Epithelial cell of esophagus (primary cell): ENCODE data around the gene TCERG1L.
"Not testable (repeated sequence)": the region's sequence is repeated elsewhere in the genome, so short reads cannot be mapped to it uniquely, and the experiment has no call there.

Experiments
- DNase-seq: peaks from one replicate; pipeline ENCODE4 v3.0.0; 2010; ENCODE audit warnings: low read depth
- H3K4me3 ChIP-seq: 2 replicates; pipeline ENCODE4 v1.5.1; 2011; ENCODE audit warnings: mild to moderate bottlenecking, low read length, control low read depth
- TF ChIP-seq, protein P1 (sequence below): IDR thresholded peaks from 2 replicates; pipeline ENCODE4 v1.5.1; 2011; ENCODE audit warnings: low read depth, mild to moderate bottlenecking, low read length, control low read depth, inconsistent platforms; ENCODE audit not compliant: insufficient read depth; ENCODE audit errors: missing control alignments

TCERG1L gene

DNA sequence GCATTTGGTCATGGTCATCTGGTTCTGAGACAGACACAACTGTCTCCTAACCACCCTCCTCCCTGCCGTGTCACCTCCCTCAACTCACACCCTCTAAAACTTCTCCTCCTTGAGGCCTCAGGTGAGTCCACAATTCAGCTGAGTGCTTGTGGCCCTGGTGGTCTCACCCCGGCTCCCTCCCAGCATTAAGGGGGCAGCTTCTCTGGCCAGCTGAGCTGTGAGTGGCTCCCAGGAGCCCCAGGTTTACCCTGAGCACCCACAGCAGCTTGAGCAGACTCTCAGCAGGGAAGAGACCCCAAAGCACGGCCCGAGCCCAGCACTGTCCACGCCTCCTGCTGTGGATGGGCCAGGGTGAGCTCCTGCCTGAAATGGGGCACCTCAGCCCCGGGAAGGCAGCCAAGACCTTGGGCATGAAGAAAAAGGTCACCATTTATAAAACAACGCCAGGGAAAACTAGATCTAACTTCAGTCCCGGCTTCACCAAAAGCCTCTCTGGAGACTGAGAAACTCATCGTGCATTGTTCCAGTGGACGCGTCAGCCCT is 201.2 kb downstream of the TCERG1L start:
- DNase-seq: no peak
- TF ChIP-seq, protein P1, sequence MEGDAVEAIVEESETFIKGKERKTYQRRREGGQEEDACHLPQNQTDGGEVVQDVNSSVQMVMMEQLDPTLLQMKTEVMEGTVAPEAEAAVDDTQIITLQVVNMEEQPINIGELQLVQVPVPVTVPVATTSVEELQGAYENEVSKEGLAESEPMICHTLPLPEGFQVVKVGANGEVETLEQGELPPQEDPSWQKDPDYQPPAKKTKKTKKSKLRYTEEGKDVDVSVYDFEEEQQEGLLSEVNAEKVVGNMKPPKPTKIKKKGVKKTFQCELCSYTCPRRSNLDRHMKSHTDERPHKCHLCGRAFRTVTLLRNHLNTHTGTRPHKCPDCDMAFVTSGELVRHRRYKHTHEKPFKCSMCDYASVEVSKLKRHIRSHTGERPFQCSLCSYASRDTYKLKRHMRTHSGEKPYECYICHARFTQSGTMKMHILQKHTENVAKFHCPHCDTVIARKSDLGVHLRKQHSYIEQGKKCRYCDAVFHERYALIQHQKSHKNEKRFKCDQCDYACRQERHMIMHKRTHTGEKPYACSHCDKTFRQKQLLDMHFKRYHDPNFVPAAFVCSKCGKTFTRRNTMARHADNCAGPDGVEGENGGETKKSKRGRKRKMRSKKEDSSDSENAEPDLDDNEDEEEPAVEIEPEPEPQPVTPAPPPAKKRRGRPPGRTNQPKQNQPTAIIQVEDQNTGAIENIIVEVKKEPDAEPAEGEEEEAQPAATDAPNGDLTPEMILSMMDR: no peak
- no peak overlapping the region for H3K4me3 ChIP-seq

DNA sequence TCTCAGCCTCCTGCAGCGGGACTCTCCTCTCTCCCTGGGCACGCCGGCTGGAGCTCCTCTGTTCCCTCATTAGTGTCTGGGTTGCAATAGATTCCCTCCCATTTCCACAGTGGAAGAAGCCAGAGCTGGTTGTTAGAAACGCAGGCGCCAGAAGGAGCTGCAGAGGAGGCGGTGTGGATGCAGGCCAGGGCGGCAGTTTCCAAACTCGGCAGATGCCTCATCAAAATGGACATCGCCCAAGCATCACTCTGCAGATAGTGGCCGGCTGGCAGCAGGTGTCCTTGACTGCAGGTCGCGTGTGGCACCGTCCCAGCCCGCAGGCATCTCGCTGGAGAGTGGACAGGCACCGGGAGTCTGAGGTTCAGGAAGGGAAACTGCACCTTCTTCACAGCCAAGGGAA is 201.8 kb downstream of the TCERG1L start:
- DNase-seq: no peak
- TF ChIP-seq, protein P1: no peak
- H3K4me3 ChIP-seq: no peak overlapping the region

DNA sequence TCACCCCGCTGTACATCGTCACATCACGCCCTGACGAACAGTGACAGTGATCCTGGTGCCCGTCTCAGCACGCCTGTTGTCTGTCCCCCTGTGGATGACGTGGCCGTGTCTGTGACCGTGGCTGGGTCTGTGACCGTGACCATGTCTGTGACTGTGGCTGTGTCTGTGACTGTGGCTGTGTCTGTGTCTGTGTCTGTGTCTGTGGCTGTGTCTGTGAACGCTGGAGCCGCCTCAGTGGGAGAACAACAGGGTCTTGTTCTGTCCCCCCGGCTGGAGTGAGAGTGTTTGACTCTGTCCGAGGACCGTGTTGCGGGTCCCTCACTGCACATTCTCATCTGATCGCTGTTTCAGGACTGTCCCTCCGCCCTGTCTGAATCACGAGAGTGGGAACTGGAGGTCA is 202.2 kb downstream of the TCERG1L start:
- no peak for DNase-seq
- H3K4me3 ChIP-seq: no peak overlapping the region
- TF ChIP-seq, protein P1: no peak

DNA sequence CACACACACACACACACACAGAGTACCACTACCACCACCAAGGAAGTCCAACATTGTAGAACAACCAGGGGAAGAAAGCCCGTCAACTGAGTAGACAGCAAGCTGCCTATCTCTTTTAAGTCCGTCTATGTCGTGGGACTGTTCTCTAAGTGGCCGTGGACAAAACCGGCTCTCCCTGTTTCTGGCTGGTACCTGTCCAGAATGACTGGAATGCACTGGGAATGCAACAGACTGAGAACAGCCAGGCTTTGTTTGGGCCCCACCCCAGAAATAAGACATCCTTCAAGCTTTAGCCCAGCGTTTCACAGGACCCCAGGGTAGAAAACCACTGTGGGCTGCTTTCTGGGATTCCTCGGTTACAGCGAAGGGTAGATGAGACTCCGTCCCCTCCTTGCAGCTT is 203.6 kb downstream of the TCERG1L start:
- no peak overlapping the region for H3K4me3 ChIP-seq
- no peak for DNase-seq
- TF ChIP-seq, protein P1: no peak

DNA sequence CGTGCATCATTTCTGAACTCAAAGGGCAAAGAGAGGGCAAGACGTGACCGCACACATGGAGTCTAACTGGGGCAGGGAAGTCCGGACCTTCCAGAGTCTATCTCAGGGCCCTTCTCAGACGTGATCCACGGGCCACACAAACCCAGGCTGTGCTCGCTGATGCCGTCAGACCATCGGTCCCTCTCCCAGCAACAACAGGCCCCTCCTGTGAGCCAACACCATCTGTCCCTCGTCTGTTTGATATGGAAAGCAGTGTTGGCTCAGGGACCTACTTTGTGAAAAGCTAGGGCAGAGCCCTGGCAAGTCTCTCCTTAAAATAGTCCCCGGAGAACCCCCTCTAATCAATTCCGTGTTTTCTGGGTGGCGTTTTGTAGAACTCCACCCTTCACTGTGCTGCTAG is 208.8 kb downstream of the TCERG1L start:
- TF ChIP-seq, protein P1: no peak
- H3K4me3 ChIP-seq: no peak overlapping the region
- DNase-seq: no peak

DNA sequence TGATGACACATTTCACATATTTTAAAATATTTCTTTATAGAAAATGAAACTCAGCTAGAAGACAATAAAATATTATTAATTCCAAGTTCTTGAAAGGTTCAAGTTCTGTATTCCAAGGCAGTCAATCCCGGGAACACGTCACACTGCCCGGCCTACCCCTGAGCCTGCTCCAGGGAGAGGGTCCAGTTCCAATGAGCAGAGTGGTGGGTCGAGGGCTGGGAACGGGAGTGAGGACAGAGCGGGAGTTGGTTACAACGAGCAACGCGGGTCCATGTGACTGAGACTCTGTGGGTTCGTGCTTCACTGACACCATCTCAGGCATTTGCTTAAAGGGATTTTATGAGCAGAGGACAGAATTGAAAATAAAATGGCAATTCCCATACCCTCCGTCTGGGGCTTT is 209.4 kb downstream of the TCERG1L start:
- no peak overlapping the region for H3K4me3 ChIP-seq
- TF ChIP-seq, protein P1: no peak
- DNase-seq: no peak

DNA sequence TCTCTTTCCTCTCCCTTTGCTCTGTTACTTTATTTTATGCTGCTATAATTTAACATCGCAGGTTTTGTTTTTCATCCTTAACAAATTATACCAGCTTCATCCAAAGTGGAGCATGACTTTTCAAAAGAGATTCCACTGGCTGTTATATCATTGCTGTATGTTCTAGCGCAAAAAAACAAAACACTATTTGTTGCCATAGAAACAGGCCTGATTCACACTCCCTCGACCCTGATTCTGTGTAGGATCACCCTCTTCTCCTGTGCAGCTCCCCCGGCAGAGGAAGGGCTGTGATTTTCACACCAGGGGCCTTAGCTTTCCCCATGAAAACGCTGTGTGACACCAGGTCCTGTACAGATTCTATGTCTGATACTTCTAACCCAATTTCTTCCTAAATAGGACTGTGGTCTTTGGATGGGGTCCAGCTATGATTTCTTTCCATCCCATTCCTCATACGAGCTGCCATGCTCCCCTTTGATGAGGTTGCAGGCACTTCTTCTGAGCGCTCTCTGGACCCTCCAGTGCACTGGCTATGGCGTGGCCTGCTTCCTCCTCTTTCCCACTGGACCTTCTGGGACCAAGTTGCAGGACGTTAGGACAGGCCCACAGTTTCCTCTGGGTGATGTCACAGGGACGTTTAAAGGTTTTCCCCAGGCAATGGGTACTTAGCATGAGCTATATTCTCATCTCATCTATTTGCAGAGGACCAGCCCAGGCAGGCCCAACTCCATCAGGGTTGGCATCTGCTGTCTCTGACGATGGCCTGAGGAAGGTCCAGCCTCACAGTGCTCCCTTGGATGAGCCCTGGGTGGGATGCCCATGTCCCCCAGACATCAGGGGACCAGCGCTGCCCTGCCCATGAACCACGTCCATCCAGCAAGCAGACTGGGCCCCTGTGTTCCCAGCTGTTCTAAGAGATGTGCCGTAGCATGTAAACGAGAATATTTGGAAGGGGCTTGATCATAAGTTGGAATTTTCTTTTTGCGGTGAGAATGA is 210.8 kb downstream of the TCERG1L start:
- H3K4me3 ChIP-seq, DNase-seq: not testable (repeated sequence)
